Adrenal gland (tissue), 12 donors: ENCODE results near the gene KIAA1671. TPM values are rescaled to one million over a fixed set of nuclear protein-coding genes. Genes with fewer than 3 reads are reported as not detected.

Experiments used
- DNase-seq, 7 donors: peaks; one replicate each; pipeline ENCODE4 v3.0.0-alpha.2; 2019 to 2020
- H3K27ac ChIP-seq, 5 donors: fragments of 200-600 bp; sonication (generic) in 4 of 5; 1 replicate in 3 of 5; 2 replicates in 2 of 5; pipeline versions ENCODE4 v1.5.1 to v1.8.0; 2016 to 2020; ENCODE audit warnings: mild to moderate bottlenecking in 1 of 5
- H3K27me3 ChIP-seq: fragments of 200-600 bp; 2 replicates; pipeline ENCODE4 v1.8.0; 2021
- H3K36me3 ChIP-seq, 2 donors: fragments of 200-600 bp; replicated peaks in 1 of 2; 1 replicate in 1 of 2; 2 replicates in 1 of 2; pipeline versions ENCODE4 v1.5.1 to v1.8.0; 2018 to 2022
- H3K4me1 ChIP-seq, 2 donors: fragments of 200-600 bp; replicated peaks in 1 of 2; 1 replicate in 1 of 2; 2 replicates in 1 of 2; pipeline versions ENCODE4 v1.5.1 to v1.8.0; 2018 to 2021
- H3K4me3 ChIP-seq, 4 donors: fragments of 200-600 bp; sonication (generic) in 3 of 4; one replicate each; pipeline ENCODE4 v1.5.1; 2016 to 2018
- H3K9me3 ChIP-seq, 3 donors: fragments of 200-600 bp; sonication (generic) in 1 of 3; replicated peaks in 1 of 3; 1 replicate in 2 of 3; 2 replicates in 1 of 3; pipeline versions ENCODE4 v1.5.1 to v1.8.0; 2016 to 2021
- CTCF ChIP-seq, 6 experiments: fragments of 450-650 bp in 4 of 6; fragments of 200-600 bp in 2 of 6; sonication (generic) in 1 of 6; IDR thresholded peaks; 1 replicate in 5 of 6; 2 replicates in 1 of 6; pipeline versions ENCODE4 v1.5.1 to v1.8.0; 2016 to 2021; ENCODE audit warnings: antibody characterized with exemption in 6 of 6, mild to moderate bottlenecking in 2 of 6, moderate library complexity in 1 of 6
- POLR2A ChIP-seq, 2 donors: fragments of 450-650 bp; IDR thresholded peaks; one replicate each; pipeline ENCODE4 v1.6.1; 2017; ENCODE audit warnings: antibody characterized with exemption in 2 of 2, mild to moderate bottlenecking in 2 of 2, moderate library complexity in 1 of 2
- WGBS, 4 donors: extraction: QIAGEN DNeasy Blood & Tissue Kit in 2 of 4; methylation state at CpG; one replicate each; pipeline versions ENCODE4 v1.1.5 to v1.1.7; 2013 to 2017; 5-methylcytosine and 5-hydroxymethylcytosine counted together
- intact Hi-C, 2 donors: fragments of 100-400 bp; cut with DNase I; formaldehyde crosslinking; loops; one replicate each; pipeline versions ENCODE4 v1.14.1 to v1.15.0; 2022 to 2023
- polyA plus RNA-seq, 3 donors: library from polyadenylated mRNA; stranded (reverse); fragments of 200-250 nt in 2 of 3; fragments of 350-450 nt in 1 of 3; fragmentation: Illumina TruSeq in 1 of 3; extraction: RNeasy Lipid Tissue Mini Kit (QIAGEN cat#74804) in 1 of 3; gene quantifications; one replicate each; pipeline ENCODE4 v1.2.3, GENCODE V29; 2013 to 2014
- total RNA-seq, 9 donors: library from RNA; depleted of rRNA in 4 of 9; stranded (reverse); fragments of >200 nt in 4 of 9; fragments of 120-200 nt in 1 of 9; fragmentation: NEBNext Ultra II Directional in 1 of 9; extraction: Animal tissue kit (Norgen Biotek cat#: 25700) in 1 of 9; gene quantifications; one replicate each; pipeline versions ENCODE4 v1.1.0 to v1.2.4, GENCODE V29; 2013 to 2023
- donor health status: healthy with polysubstance abuse.
- donor health status: Bipolar disorder and iron deficiency.
- donor health status: DM: yes; HTN: yes; CAD: no.
- donor health status: DM: no; HTN: no; CAD: no.
- donor health status: DM: no; HTN: no; CAD: no.
- donor health status: DM: yes; HTN: yes; CAD: no.

KIAA1671 gene
- total and polyA plus RNA-seq, 12 donors: 5.3 to 71.0 (median 45.8) TPM

GRCh38 chr22:24930678-24931077 lies 21.8 kb upstream of the KIAA1671 start:
- no peaks in the 10 kb centered on the region for H3K27me3 ChIP-seq
- 80 to 88% (median 85%) methylated on average over 3 of the region's 3 CpGs for WGBS, 4 donors
- TF ChIP-seq POLR2A (IDR thresholded peaks at IDR 0.05) (no peak), CTCF (IDR thresholded peaks at IDR 0.05) (no peak)
- DNase-seq: no peak
- intact Hi-C loops: no loop called here
- H3K36me3 ChIP-seq: no peaks in the 10 kb centered on the region
- no peak overlapping the region for H3K27ac ChIP-seq
- H3K4me3 ChIP-seq: no peak overlapping the region
- peaks cover 0 to 5% (median 0%) of the 10 kb centered on the region in 3 donors for H3K9me3 ChIP-seq
- no peaks in the 10 kb centered on the region for H3K4me1 ChIP-seq

- Histone ChIP-seq H3K9me3 (no peaks in the 10 kb centered on the region), H3K36me3 (no peaks in the 10 kb centered on the region), H3K27me3 (no peaks in the 10 kb centered on the region), H3K4me1 (no peaks in the 10 kb centered on the region), H3K27ac (no peak overlapping the region), H3K4me3 (no peak overlapping the region)
- intact Hi-C loops: no loop called here
- no peak for DNase-seq
- TF ChIP-seq POLR2A (IDR thresholded peaks at IDR 0.05) (no peak), CTCF (IDR thresholded peaks at IDR 0.05) (no peak)
Observed at GRCh38 chr22:24935771-24936483, 16.6 kb upstream of the KIAA1671 start.

DNA sequence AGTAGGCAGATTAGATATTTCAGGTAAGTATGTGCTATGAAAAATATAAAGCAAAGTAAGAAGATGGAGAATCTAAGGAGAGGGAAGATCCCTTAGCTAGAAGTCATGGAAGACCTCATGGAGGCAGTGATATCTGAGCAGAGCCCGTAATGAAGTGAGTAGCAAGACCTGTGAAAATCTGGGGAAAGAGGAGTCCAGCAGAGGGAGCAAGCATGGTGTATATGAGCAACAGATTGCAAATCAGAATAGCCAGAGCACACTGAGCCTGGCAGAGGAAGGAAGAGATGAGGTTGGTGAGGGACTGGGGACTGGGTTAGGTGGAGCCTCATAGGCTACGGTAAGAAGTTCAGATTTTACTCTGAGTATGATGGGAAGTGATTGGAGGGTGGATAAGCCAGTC lies 15.4 kb upstream of the KIAA1671 start:
- DNase-seq: no peak
- WGBS, 4 donors: 42 to 64% (median 56%) methylated on average over 2 of the region's 2 CpGs
- Histone ChIP-seq H3K27ac (no peak overlapping the region), H3K36me3 (no peaks in the 10 kb centered on the region), H3K4me1 (no peaks in the 10 kb centered on the region), H3K9me3 (no peaks in the 10 kb centered on the region), H3K27me3 (no peaks in the 10 kb centered on the region), H3K4me3 (no peak overlapping the region)
- intact Hi-C loops: no loop called here
- TF ChIP-seq CTCF (IDR thresholded peaks at IDR 0.05) (no peak), POLR2A (IDR thresholded peaks at IDR 0.05) (no peak)

DNA sequence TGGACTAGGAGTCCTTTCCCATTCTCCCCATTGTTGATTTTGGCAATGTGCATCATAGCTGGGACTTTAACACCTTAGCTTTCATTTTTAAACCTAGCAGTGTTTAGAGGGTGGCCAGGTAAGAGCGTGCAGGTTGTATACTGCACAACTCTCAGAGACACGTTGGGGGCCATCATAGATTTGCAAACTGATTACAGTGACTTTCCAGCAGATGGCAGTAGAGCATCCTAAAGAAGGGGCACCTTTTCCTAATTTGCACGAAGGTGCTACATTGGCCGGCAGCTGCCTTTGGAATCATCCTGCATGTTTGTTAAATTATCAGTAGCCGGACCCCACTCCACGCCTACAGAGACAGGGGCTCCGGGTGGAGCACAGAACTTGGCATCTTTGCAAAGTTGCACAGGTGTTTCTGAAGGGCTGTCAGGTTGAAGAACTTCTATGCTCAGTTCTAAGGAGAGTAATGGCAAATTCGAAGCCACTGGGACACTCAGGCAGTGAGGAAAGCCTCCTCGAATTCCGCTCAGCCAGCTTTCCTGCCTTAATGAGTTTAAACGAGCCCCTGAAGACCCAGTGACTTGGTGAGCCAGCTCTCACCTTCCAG lies 13.7 kb upstream of the KIAA1671 start:
- no peak overlapping the region for H3K4me3 ChIP-seq
- H3K27ac ChIP-seq: no peak overlapping the region
- DNase-seq: peak in 3 of 7 donors; percentile 30 to 37 (median 35)
- intact Hi-C loops: no loop called here
- H3K4me1 ChIP-seq: no peaks in the 10 kb centered on the region
- H3K36me3 ChIP-seq: no peaks in the 10 kb centered on the region
- TF ChIP-seq POLR2A (IDR thresholded peaks at IDR 0.05) (no peak), CTCF (IDR thresholded peaks at IDR 0.05) (peak; percentile 52 to 77 (median 71))
- H3K27me3 ChIP-seq: no peaks in the 10 kb centered on the region
- no peaks in the 10 kb centered on the region for H3K9me3 ChIP-seq
- WGBS, 4 donors: 8 to 23% (median 14%) methylated on average over 7 to 11 of the region's 11 CpGs
